IgD-negative memory B cell (primary cell): ENCODE results near the gene GRM7. TPM values are rescaled to one million over a fixed set of nuclear protein-coding genes. Genes with fewer than 3 reads are reported as not detected.

ENCODE experiments used
- H3K27ac Mint-ChIP-seq, 3 donors: one replicate each; pipeline ENCODE4 v1.8.0; 2020 to 2022; ENCODE audit warnings: mild to moderate bottlenecking in 3 of 3, mixed read lengths in 3 of 3, moderate library complexity in 1 of 3
- H3K27me3 Mint-ChIP-seq: one replicate; pipeline ENCODE4 v1.8.0; 2021; ENCODE audit warnings: mixed read lengths
- H3K36me3 Mint-ChIP-seq: one replicate; pipeline ENCODE4 v1.8.0; 2020; ENCODE audit warnings: mild to moderate bottlenecking, mixed read lengths
- H3K4me1 Mint-ChIP-seq, 3 donors: one replicate each; pipeline ENCODE4 v1.8.0; 2020 to 2022; ENCODE audit warnings: mixed read lengths in 3 of 3, mild to moderate bottlenecking in 1 of 3
- H3K4me3 Mint-ChIP-seq, 4 donors: one replicate each; pipeline ENCODE4 v1.8.0; 2020 to 2022; ENCODE audit warnings: mild to moderate bottlenecking in 4 of 4, mixed read lengths in 4 of 4, moderate library complexity in 3 of 4
- H3K9me3 Mint-ChIP-seq, 3 donors: one replicate each; pipeline ENCODE4 v1.8.0; 2020 to 2021; ENCODE audit warnings: mixed read lengths in 3 of 3, mild to moderate bottlenecking in 1 of 3
- polyA plus RNA-seq: library from polyadenylated mRNA; unstranded; fragments of 300-500 nt; fragmentation: Illumina TruSeq; gene quantifications from one replicate; pipeline ENCODE4 v1.2.3, GENCODE V29; 2021

The GRM7 gene
- polyA plus RNA-seq, 1 donor from 2014 or later = not detected

DNA sequence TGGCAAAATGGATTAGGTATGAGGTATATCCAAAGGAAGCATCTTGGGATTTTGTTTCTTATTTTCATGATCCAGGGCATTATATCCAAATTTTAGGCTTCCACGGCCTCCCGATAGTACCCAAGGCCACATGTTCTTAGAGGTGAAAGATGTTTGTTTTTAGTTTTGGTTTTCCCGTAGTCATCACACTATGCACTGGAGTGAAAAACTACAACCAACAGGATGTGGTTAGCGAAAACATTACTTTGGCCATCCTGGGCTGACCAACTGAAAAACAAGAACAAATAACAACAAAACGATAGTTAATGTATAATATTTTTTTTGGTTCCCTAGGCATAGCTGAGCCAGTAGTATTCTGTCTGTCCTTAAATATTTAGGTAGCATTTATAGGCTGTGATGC, 749.7 kb downstream of the GRM7 start:
- Mint-ChIP-seq H3K36me3 (no peaks in the 10 kb centered on the region), H3K27ac (no peak overlapping the region), H3K9me3 (peaks cover 0 to 4% (median 2%) of the 10 kb centered on the region in 3 donors), H3K4me3 (no peak overlapping the region), H3K4me1 (peaks cover 0 to 1% (median 0%) of the 10 kb centered on the region in 3 donors), H3K27me3 (no peaks in the 10 kb centered on the region)

GRCh38 chr3:7615043-7615442, 754.1 kb downstream of the GRM7 start:
- H3K4me1 Mint-ChIP-seq = peaks cover 0 to 1% (median 0%) of the 10 kb centered on the region in 3 donors
- no peaks in the 10 kb centered on the region for H3K36me3 Mint-ChIP-seq
- no peak overlapping the region for H3K27ac Mint-ChIP-seq
- peaks cover 0 to 2% (median 0%) of the 10 kb centered on the region in 3 donors for H3K9me3 Mint-ChIP-seq
- no peaks in the 10 kb centered on the region for H3K27me3 Mint-ChIP-seq
- H3K4me3 Mint-ChIP-seq = no peak overlapping the region

DNA sequence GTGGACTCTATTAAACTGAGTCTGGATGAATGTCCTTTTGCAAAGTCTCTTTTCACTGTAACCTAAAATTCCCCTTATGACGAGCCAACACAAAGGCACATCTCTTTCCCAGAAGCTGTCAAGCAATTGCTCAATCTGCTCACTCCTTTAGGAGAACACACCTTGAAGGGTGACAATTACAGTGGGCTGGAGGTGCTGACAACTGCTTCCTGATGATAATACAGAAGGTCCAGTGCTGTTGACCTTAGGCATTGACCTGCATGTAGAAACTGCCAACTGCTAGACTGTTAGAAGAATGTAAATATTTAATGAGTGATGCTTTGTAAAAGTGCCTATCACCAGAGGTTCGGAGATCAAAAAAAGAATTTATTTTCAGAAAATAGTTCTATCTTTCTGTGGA, 757.7 kb downstream of the GRM7 start:
- H3K4me3 Mint-ChIP-seq = no peak overlapping the region

GRCh38 chr3:7620401-7620800, 759.5 kb downstream of the GRM7 start:
- H3K4me3 Mint-ChIP-seq = no peak overlapping the region
- H3K9me3 Mint-ChIP-seq = peaks cover 0 to 3% (median 0%) of the 10 kb centered on the region in 3 donors
- no peaks in the 10 kb centered on the region for H3K36me3 Mint-ChIP-seq
- no peak overlapping the region for H3K27ac Mint-ChIP-seq
- H3K27me3 Mint-ChIP-seq = no peaks in the 10 kb centered on the region
- no peaks in the 10 kb centered on the region for H3K4me1 Mint-ChIP-seq

More for the DNA sequence above, 757.7 kb downstream of the GRM7 start:
- no peaks in the 10 kb centered on the region for H3K27me3 Mint-ChIP-seq
- no peaks in the 10 kb centered on the region for H3K36me3 Mint-ChIP-seq
- no peak overlapping the region for H3K27ac Mint-ChIP-seq
- H3K9me3 Mint-ChIP-seq = peaks cover 0 to 3% (median 0%) of the 10 kb centered on the region in 3 donors
- peaks cover 0 to 1% (median 0%) of the 10 kb centered on the region in 3 donors for H3K4me1 Mint-ChIP-seq

DNA sequence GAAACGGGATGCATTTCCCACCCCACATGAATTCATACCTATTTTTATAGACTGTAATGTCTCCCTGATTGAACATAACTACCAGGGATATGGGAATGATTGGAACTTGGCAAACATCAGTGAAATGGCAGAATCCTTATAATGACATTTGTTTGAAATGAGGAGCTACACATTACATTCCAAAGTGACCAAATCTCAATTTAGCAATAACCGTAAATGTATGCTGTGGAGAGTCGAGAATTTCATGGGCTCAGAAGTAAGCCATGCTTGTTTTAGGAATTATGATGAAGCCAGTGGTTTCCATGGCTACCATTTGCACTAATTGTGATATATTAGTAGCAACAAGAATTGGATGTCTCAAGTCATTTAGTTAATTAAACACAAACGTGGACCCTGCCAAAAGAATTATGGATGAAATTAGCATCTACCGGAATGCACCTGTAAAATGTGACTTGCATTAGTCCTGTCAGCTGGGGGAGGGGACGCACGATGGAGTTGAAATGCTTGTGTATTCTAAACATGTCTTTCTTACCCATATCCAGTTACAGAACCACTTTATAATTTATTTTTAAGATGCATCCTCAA, 760.2 kb downstream of the GRM7 start:
- Mint-ChIP-seq H3K36me3 (no peaks in the 10 kb centered on the region), H3K4me1 (no peaks in the 10 kb centered on the region), H3K9me3 (peaks cover 0 to 3% (median 0%) of the 10 kb centered on the region in 3 donors), H3K4me3 (no peak overlapping the region), H3K27ac (no peak overlapping the region), H3K27me3 (no peaks in the 10 kb centered on the region)

GRCh38 chr3:7621651-7622050, 760.7 kb downstream of the GRM7 start:
- H3K27ac Mint-ChIP-seq = no peak overlapping the region
- no peaks in the 10 kb centered on the region for H3K4me1 Mint-ChIP-seq
- no peak overlapping the region for H3K4me3 Mint-ChIP-seq
- peaks cover 0 to 3% (median 0%) of the 10 kb centered on the region in 3 donors for H3K9me3 Mint-ChIP-seq
- no peaks in the 10 kb centered on the region for H3K36me3 Mint-ChIP-seq
- H3K27me3 Mint-ChIP-seq = no peaks in the 10 kb centered on the region

GRCh38 chr3:7625021-7625420, 764.1 kb downstream of the GRM7 start:
- H3K4me3 Mint-ChIP-seq = no peak overlapping the region
- H3K27ac Mint-ChIP-seq = no peak overlapping the region
- H3K4me1 Mint-ChIP-seq = no peaks in the 10 kb centered on the region
- H3K27me3 Mint-ChIP-seq = no peaks in the 10 kb centered on the region
- H3K9me3 Mint-ChIP-seq = peaks cover 0 to 3% (median 0%) of the 10 kb centered on the region in 3 donors
- no peaks in the 10 kb centered on the region for H3K36me3 Mint-ChIP-seq

- no peaks in the 10 kb centered on the region for H3K4me1 Mint-ChIP-seq
Measured at GRCh38 chr3:7630351-7630911, 769.5 kb downstream of the GRM7 start.

GRCh38 chr3:7630925-7631324, 770.0 kb downstream of the GRM7 start:
- Mint-ChIP-seq H3K36me3 (no peaks in the 10 kb centered on the region), H3K4me1 (no peaks in the 10 kb centered on the region), H3K27ac (no peak overlapping the region), H3K4me3 (no peak overlapping the region), H3K9me3 (peaks cover 2 to 3% (median 2%) of the 10 kb centered on the region in 3 donors), H3K27me3 (no peaks in the 10 kb centered on the region)

More at GRCh38 chr3:7630351-7630911, 769.5 kb downstream of the GRM7 start:
- Mint-ChIP-seq H3K9me3 (peaks cover 2 to 3% (median 2%) of the 10 kb centered on the region in 3 donors), H3K27ac (no peak overlapping the region), H3K36me3 (no peaks in the 10 kb centered on the region), H3K27me3 (no peaks in the 10 kb centered on the region), H3K4me3 (no peak overlapping the region)

GRCh38 chr3:7632305-7632704, 771.4 kb downstream of the GRM7 start:
- Mint-ChIP-seq H3K36me3 (no peaks in the 10 kb centered on the region), H3K27me3 (no peaks in the 10 kb centered on the region), H3K4me3 (no peak overlapping the region), H3K4me1 (no peaks in the 10 kb centered on the region), H3K27ac (no peak overlapping the region), H3K9me3 (peaks cover 2 to 6% (median 2%) of the 10 kb centered on the region in 3 donors)

DNA sequence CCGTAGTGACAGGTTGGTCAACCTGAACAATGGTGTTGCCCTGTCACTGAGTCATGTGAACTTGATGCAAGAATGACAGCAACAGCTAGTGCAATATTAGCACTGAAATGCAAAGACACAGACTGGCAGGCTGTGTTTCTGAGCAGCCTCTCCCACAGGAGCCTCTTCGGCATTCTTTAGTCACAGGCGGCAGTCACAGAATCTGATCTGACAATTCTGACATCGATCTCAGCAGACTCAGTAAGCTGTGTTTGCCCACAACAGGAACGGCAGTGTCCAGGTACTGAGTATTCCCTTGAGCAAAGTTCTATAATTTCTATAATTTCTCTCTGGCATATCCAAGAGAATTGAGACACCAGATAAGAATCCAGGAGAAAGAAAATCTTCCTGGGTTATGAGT, 776.8 kb downstream of the GRM7 start:
- H3K27ac Mint-ChIP-seq = no peak overlapping the region
- H3K36me3 Mint-ChIP-seq = no peaks in the 10 kb centered on the region
- H3K4me1 Mint-ChIP-seq = no peaks in the 10 kb centered on the region
- H3K4me3 Mint-ChIP-seq = no peak overlapping the region
- peaks cover 4 to 6% (median 4%) of the 10 kb centered on the region in 3 donors for H3K9me3 Mint-ChIP-seq
- no peaks in the 10 kb centered on the region for H3K27me3 Mint-ChIP-seq

DNA sequence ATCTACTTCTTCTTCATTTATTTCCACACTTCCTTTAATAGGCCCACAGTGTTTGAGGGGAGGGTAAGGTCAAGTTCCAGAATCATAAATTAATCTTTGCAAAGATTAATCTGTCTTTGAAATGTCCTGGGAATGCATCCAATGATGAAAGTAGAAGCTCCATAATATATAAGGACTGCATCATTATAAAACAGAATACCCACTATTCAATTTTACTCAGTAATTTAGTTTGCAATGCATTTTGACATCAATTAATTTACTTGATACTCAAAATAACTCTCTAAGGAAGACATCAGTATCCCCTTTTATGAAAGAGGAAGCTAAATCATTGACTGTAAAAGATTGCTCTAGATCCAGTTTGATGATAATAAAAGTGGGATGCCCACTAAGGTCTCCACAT, 777.2 kb downstream of the GRM7 start:
- H3K4me1 Mint-ChIP-seq = no peaks in the 10 kb centered on the region
- no peaks in the 10 kb centered on the region for H3K27me3 Mint-ChIP-seq
- H3K36me3 Mint-ChIP-seq = no peaks in the 10 kb centered on the region
- peaks cover 4 to 5% (median 4%) of the 10 kb centered on the region in 3 donors for H3K9me3 Mint-ChIP-seq
- no peak overlapping the region for H3K27ac Mint-ChIP-seq
- H3K4me3 Mint-ChIP-seq = no peak overlapping the region

GRCh38 chr3:7640787-7641186, 779.9 kb downstream of the GRM7 start:
- Mint-ChIP-seq H3K36me3 (no peaks in the 10 kb centered on the region), H3K27me3 (no peaks in the 10 kb centered on the region), H3K27ac (no peak overlapping the region), H3K4me1 (no peaks in the 10 kb centered on the region), H3K9me3 (peaks cover 2 to 8% (median 2%) of the 10 kb centered on the region in 3 donors), H3K4me3 (no peak overlapping the region)

DNA sequence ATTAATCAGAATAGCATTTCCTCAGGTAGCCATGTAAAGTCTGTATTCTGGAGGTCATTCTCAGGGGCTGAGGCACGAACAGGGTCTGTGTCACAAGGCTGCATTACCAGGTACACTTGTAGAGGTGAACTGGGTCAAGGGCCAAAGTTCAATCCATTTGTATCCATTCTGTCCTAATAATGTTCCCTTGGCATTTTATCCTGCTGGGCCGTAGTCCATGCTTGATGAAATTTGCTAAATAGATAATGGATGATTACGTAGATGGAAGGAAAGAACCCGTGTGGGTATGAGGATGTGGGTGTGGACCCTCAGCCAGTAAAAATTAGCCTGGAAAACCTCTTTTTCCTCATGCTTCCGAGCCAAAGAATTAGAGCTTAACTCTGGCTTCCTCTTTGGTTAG, 785.9 kb downstream of the GRM7 start:
- H3K4me3 Mint-ChIP-seq = no peak overlapping the region

GRCh38 chr3:7650466-7650865, 789.6 kb downstream of the GRM7 start:
- Mint-ChIP-seq H3K27me3 (no peaks in the 10 kb centered on the region), H3K9me3 (peaks cover 4 to 11% (median 5%) of the 10 kb centered on the region in 3 donors), H3K36me3 (peaks cover 1% of the 10 kb centered on the region), H3K4me1 (no peaks in the 10 kb centered on the region), H3K27ac (no peak overlapping the region), H3K4me3 (no peak overlapping the region)

More for the DNA sequence above, 785.9 kb downstream of the GRM7 start:
- H3K36me3 Mint-ChIP-seq = peaks cover 1% of the 10 kb centered on the region
- H3K9me3 Mint-ChIP-seq = peaks cover 0 to 7% (median 4%) of the 10 kb centered on the region in 3 donors
- H3K4me1 Mint-ChIP-seq = no peaks in the 10 kb centered on the region
- H3K27me3 Mint-ChIP-seq = no peaks in the 10 kb centered on the region
- no peak overlapping the region for H3K27ac Mint-ChIP-seq

GRCh38 chr3:7651274-7651673, 790.4 kb downstream of the GRM7 start:
- H3K27ac Mint-ChIP-seq = no peak overlapping the region
- H3K4me3 Mint-ChIP-seq = no peak overlapping the region
- H3K27me3 Mint-ChIP-seq = no peaks in the 10 kb centered on the region
- peaks cover 1% of the 10 kb centered on the region for H3K36me3 Mint-ChIP-seq
- H3K4me1 Mint-ChIP-seq = no peaks in the 10 kb centered on the region
- H3K9me3 Mint-ChIP-seq = peaks cover 4 to 8% (median 5%) of the 10 kb centered on the region in 3 donors
